GM23338 (cell line): ENCODE measurements around the gene TMTC2. TPM values are rescaled to one million over a fixed set of nuclear protein-coding genes. Genes with fewer than 3 reads are reported as not detected.

Source experiments
- ATAC-seq: fragments of 200-7000 bp; cut with Tn5 transposase; 3 replicates; pipeline ENCODE4 v1.9.1; 2020
- DNase-seq: peaks from one replicate; pipeline ENCODE4 v3.0.0-alpha.2; 2015; ENCODE audit warnings: low spot score
- H2AFZ ChIP-seq: fragments of 200-600 bp; sonication (generic); 2 replicates; pipeline ENCODE4 v1.8.0; 2016; ENCODE audit warnings: antibody characterized with exemption, mild to moderate bottlenecking, moderate library complexity
- H3F3A ChIP-seq: fragments of 200-600 bp; sonication (generic); replicated peaks from 2 replicates; pipeline ENCODE4 v1.8.0; 2017; ENCODE audit warnings: antibody characterized with exemption, mixed run types, low read depth
- H3K27ac ChIP-seq: fragments of 200-600 bp; sonication (generic); 2 replicates; pipeline ENCODE4 v1.6.1; 2016; ENCODE audit warnings: low read depth
- H3K27me3 ChIP-seq: fragments of 200-600 bp; sonication (generic); 2 replicates; pipeline ENCODE4 v1.8.0; 2016; ENCODE audit warnings: mild to moderate bottlenecking, mixed run types, moderate library complexity; ENCODE audit not compliant: insufficient read depth
- H3K36me3 ChIP-seq: fragments of 200-600 bp; sonication (generic); 2 replicates; pipeline ENCODE4 v1.8.0; 2016; ENCODE audit warnings: mild to moderate bottlenecking; ENCODE audit not compliant: insufficient read depth
- H3K4me1 ChIP-seq: fragments of 200-600 bp; sonication (generic); 2 replicates; pipeline ENCODE4 v1.8.0; 2016; ENCODE audit warnings: mild to moderate bottlenecking, moderate library complexity; ENCODE audit not compliant: insufficient read depth
- H3K4me2 ChIP-seq: fragments of 200-600 bp; sonication (generic); 2 replicates; pipeline ENCODE4 v1.7.1; 2017; ENCODE audit warnings: mixed run types
- H3K4me3 ChIP-seq: fragments of 200-600 bp; sonication (generic); 2 replicates; pipeline ENCODE4 v1.6.1; 2016; ENCODE audit warnings: mixed run types
- H3K79me2 ChIP-seq: fragments of 200-600 bp; sonication (generic); replicated peaks from 2 replicates; pipeline ENCODE4 v1.8.0; 2017; ENCODE audit warnings: mild to moderate bottlenecking; ENCODE audit not compliant: insufficient read depth
- H3K9me2 ChIP-seq: fragments of 200-600 bp; sonication (generic); 2 replicates; pipeline ENCODE4 v1.8.0; 2017; ENCODE audit not compliant: insufficient read depth
- H4K20me1 ChIP-seq: fragments of 200-600 bp; sonication (generic); replicated peaks from 2 replicates; pipeline ENCODE4 v1.8.0; 2017; ENCODE audit warnings: mild to moderate bottlenecking; ENCODE audit not compliant: insufficient read depth
- H3K27ac Mint-ChIP-seq: 2 replicates; pipeline ENCODE4 v1.8.0; 2020; ENCODE audit warnings: inconsistent platforms, mild to moderate bottlenecking, moderate library complexity, mixed read lengths
- H3K27me3 Mint-ChIP-seq: 3 replicates; pipeline ENCODE4 v1.8.0; 2022; ENCODE audit warnings: low read depth, mild to moderate bottlenecking, moderate library complexity, mixed read lengths, inconsistent platforms; ENCODE audit not compliant: insufficient read depth, poor library complexity
- H3K36me3 Mint-ChIP-seq: 3 replicates; pipeline ENCODE4 v1.8.0; 2021; ENCODE audit warnings: low read depth, mild to moderate bottlenecking, inconsistent platforms, moderate library complexity, mixed read lengths
- H3K4me1 Mint-ChIP-seq: 3 replicates; pipeline ENCODE4 v1.8.0; 2020; ENCODE audit warnings: mild to moderate bottlenecking, inconsistent platforms, mixed read lengths
- H3K4me3 Mint-ChIP-seq: 3 replicates; pipeline ENCODE4 v1.8.0; 2021; ENCODE audit warnings: moderate library complexity, mild to moderate bottlenecking, inconsistent platforms, mixed read lengths
- H3K9me3 Mint-ChIP-seq: 3 replicates; pipeline ENCODE4 v1.8.0; 2020; ENCODE audit warnings: moderate library complexity, mild to moderate bottlenecking, inconsistent platforms, mixed read lengths
- CREB1 ChIP-seq: fragments of 250-450 bp; sonication (Bioruptor Pico); IDR thresholded peaks from 2 replicates; pipeline ENCODE4 v1.5.0; 2020; ENCODE audit warnings: low read depth, mild to moderate bottlenecking, moderate library complexity
- ETS1 ChIP-seq: IDR thresholded peaks from 2 replicates; pipeline ENCODE4 v1.6.1; 2016; ENCODE audit warnings: antibody characterized with exemption
- EZH2phosphoT487 ChIP-seq: fragments of 200-600 bp; sonication (generic); IDR thresholded peaks from one replicate; pipeline ENCODE4 v1.8.1; 2018; ENCODE audit warnings: antibody characterized with exemption; ENCODE audit not compliant: unreplicated experiment
- JUNB ChIP-seq: IDR thresholded peaks from one replicate; pipeline ENCODE4 v1.6.1; 2016; ENCODE audit warnings: antibody characterized with exemption; ENCODE audit not compliant: unreplicated experiment
- POLR2AphosphoS5 ChIP-seq: IDR thresholded peaks from 2 replicates; pipeline ENCODE4 v1.6.1; 2016; ENCODE audit warnings: antibody characterized with exemption, low read depth
- STAT1 ChIP-seq: IDR thresholded peaks from one replicate; pipeline ENCODE4 v1.6.1; 2016; ENCODE audit warnings: antibody characterized with exemption; ENCODE audit not compliant: unreplicated experiment
- ZNF114 ChIP-seq: fragments of 250-450 bp; sonication (Bioruptor Pico); IDR thresholded peaks from 2 replicates; pipeline ENCODE4 v1.5.0; 2020; ENCODE audit warnings: mild to moderate bottlenecking, moderate library complexity
- ZNF331 ChIP-seq: fragments of 250-450 bp; sonication (Bioruptor Pico); IDR thresholded peaks from 2 replicates; pipeline ENCODE4 v1.5.0; 2020; ENCODE audit warnings: low read depth, mild to moderate bottlenecking, moderate library complexity
- ZNF462 ChIP-seq: fragments of 250-450 bp; sonication (Bioruptor Pico); IDR thresholded peaks from 2 replicates; pipeline ENCODE4 v1.5.0; 2020; ENCODE audit warnings: mild to moderate bottlenecking, moderate library complexity
- polyA plus RNA-seq: library from polyadenylated mRNA; unstranded; fragments of >200 nt; fragmentation: Nextera tagmentation; extraction: Ambion mirVana; gene quantifications from 2 replicates; pipeline ENCODE4 v1.2.1, GENCODE V29; 2016
- total RNA-seq: library from RNA; depleted of rRNA; stranded (reverse); fragments of >200 nt; shearing (Covaris generic); gene quantifications from 2 replicates; pipeline ENCODE4 v1.2.3, GENCODE V29; 2014

TMTC2 gene
- total and polyA plus RNA-seq, 2 experiments from 2014 or later: 0.57 to 6.5 TPM

- TF ChIP-seq ZNF462 (CRISPR knock-in tag) (no peak), ZNF331 (CRISPR knock-in tag) (no peak), POLR2AphosphoS5 (no peak), ETS1 (no peak)
Measured at GRCh38 chr12:83008703-83009102, 322.0 kb downstream of the TMTC2 start (continued).

GRCh38 chr12:83010169-83010804 is 323.6 kb downstream of the TMTC2 start:
- no peak overlapping the region for H3K4me3 ChIP-seq
- H3K36me3 ChIP-seq: peaks cover 19% of the 10 kb centered on the region
- no peak overlapping the region for H2AFZ ChIP-seq
- no peak overlapping the region for H3K27ac Mint-ChIP-seq
- no peaks in the 10 kb centered on the region for H4K20me1 ChIP-seq
- H3K9me3 Mint-ChIP-seq: peaks cover 49% of the 10 kb centered on the region
- ATAC-seq (no peak), DNase-seq (no peak)
- H3K4me2 ChIP-seq: no peak overlapping the region
- H3K4me1 Mint-ChIP-seq: no peaks in the 10 kb centered on the region; the same call in 2 of the 3 replicates
- H3K4me3 Mint-ChIP-seq: no peak overlapping the region
- peaks cover 50% of the 10 kb centered on the region for H3K36me3 Mint-ChIP-seq
- no peaks in the 10 kb centered on the region for H3K27me3 Mint-ChIP-seq
- no peaks in the 10 kb centered on the region for H3K79me2 ChIP-seq
- no peaks in the 10 kb centered on the region for H3F3A ChIP-seq
- H3K9me2 ChIP-seq: no peaks in the 10 kb centered on the region
- no peak overlapping the region for H3K27ac ChIP-seq
- H3K27me3 ChIP-seq: no peaks in the 10 kb centered on the region
- H3K4me1 ChIP-seq: no peaks in the 10 kb centered on the region
- no peak for TF ChIP-seq ZNF331 (CRISPR knock-in tag)
- TF ChIP-seq STAT1: no peak
- no peak for TF ChIP-seq ZNF114 (CRISPR knock-in tag)
- TF ChIP-seq CREB1 (CRISPR knock-in tag): no peak
- TF ChIP-seq EZH2phosphoT487: no peak
- no peak for TF ChIP-seq JUNB
